Activated T-cell treated with anti-CD3 and anti-CD28 coated beads for 1 hour (primary cell): Measurements from ENCODE around the gene SCRN1.
"Not testable (repeated sequence)": the region's sequence is repeated elsewhere in the genome, so short reads cannot be mapped to it uniquely, and the experiment has no call there.

Experiments used
- DNase-seq: peaks from one replicate; pipeline ENCODE4 v3.0.0-alpha.2; 2020; ENCODE audit warnings: low read depth

Gene SCRN1

DNA sequence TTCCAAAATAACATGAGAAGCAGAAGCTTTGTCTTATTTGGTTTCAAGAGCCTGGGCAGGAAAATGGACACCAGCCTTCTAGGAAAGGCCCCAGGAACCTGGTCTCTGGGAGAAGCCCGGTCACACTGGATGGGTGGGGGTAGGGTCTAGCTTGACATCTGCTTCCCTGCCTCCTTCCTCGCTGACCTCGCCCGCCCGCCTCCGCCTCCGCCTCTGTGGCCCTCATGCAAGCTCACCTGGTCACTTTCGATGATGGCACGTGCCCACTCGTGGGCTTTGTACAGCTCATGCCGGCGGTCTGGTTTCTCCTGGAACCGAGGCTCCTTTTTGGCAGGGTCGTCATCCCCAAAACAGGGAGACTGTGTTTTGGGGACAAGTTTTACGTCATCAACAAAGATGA is 63.4 kb downstream of the SCRN1 start:
- DNase-seq: no peak

- DNase-seq: no peak
Measured at GRCh38 chr7:29924684-29925083, 64.9 kb downstream of the SCRN1 start.

DNA sequence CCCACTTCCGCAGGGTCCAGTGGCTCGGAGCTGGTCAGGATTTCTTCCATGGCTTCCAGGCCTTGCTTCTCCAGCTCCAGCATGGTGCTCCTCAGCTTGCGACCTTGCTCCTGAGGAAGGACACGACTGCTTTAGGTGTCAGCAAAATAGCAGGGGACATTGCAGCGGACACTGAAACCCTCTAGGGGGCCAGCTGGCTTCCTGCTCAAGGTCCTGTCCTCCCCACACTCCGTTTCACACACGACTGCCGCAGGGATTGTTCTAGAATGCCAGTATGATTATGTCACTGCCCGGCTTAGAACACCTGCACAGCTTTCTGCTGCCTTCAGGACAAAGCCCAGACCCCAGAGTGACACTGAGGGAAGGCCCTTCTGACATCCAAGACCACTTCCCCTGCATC is 65.6 kb downstream of the SCRN1 start:
- no peak for DNase-seq

DNA sequence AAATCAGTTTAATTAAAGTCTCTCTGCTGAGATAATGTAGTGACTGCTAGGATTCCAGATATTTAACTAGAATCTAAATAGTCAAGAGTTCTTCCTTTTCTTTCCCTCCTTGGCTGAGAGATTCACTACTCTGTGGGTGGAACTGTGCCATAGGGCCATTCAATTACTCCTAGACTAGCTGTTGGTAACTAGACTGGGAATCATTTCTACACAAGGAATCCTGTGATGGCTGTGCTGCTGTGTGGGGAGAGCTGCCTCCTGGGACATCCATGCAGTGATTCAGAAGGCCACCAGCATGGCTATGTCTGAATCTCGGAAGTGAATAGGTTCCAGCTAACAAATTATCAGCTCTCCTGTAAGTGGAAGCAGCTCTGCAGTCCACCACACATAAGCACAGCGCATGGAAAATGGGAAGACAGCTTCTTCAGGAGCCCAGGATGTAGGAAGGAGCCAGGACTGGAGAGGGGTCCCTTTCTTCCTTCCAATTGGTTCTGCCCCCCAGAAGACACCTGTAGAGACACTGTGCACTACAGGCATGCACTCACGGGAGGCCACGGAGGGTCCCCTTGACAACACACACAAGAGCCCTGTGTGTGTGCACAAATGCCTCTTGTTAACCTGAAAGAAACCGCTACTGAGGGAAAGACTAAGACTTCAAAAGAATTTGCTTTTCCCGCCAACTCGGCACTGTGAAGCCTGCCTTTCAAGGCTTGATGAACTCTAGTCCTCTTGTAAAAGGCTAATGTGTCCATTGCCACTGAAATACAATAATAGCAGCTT is 66.5 kb downstream of the SCRN1 start:
- no peak for DNase-seq

DNA sequence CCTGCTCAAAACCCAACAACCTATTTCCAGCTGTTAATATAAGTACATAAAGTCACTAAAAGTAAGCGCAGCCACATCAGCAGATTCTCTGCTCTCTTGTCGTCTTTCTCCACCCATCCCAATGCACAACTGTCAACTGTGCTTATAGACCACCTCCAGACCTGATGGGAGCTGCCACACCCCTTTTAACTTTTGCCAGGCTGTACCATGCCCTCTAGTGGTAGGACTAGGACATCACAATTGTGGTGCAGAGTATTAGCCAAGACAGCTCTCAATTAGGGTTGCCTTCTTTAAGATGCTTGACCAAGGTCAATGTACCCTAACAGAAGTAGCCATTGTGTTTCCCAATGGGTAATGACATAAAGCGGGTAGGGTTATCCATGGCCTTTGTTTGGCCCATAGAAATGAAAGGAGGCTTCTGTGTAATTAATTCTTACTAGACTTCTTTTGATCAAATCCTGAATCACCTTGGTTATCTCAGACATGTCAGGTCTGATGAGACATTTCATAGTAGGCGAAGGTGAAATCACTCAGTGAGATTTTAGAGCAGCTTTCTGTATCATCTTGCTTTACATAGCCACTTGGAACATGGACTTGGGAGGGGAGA is 68.1 kb downstream of the SCRN1 start:
- DNase-seq: no peak

GRCh38 chr7:29920491-29920890 is 69.1 kb downstream of the SCRN1 start:
- DNase-seq: no peak

DNA sequence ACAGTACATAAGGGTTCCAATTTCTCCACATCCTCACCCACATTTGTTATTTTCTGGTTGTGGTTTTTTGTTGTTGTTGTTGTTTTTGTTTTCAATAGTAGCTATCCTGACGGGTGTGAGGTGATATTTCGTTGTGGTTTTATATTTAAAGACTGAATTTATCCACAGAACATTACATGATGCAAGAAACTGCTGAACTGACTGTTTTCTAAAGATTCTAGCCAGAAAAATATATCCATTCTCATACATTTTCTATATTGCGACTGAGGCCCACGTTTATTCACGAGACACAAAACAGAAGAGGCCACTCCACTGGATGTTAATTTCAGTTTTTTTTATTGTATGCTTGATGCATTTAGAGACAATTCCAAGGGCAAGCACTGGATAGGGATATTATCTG is 69.8 kb downstream of the SCRN1 start:
- DNase-seq: no peak

DNA sequence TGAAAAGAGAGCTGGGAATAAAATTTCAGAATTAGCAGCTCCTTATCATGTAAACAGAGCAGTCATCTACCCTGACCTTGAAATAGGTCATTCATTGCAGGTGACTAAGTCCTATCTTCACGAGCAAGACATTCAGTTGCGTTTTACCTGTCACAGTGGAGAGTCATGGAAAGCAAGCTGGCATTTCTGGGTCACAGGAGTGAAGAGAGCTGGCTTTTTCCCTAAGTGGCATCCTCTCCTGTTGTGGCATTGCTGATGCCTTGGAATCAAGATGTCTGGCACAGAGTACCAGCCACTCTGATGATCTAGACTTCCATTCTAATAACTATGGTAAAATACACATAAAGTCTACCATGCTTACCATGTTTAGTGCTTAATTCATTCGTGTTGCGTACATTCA is 70.8 kb downstream of the SCRN1 start:
- no peak for DNase-seq

DNA sequence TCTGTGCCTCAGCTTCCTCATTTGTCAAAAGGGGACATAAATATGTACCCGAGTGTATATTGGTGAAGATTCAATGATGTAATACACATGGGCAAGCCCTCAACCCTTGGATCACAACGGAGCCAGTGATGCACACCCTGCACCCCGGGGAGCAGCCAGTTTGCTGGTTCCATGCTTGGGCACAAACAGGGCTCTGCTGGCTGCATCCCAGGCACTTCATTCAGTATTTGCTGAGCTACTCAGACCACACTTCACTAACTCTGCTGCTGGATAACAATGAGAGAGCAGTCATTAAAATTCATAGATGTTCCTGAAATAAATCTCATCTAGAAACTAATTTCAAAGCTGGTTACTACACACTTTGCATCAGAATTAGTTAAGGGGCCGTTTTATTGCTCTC is 72.0 kb downstream of the SCRN1 start:
- no peak for DNase-seq

DNA sequence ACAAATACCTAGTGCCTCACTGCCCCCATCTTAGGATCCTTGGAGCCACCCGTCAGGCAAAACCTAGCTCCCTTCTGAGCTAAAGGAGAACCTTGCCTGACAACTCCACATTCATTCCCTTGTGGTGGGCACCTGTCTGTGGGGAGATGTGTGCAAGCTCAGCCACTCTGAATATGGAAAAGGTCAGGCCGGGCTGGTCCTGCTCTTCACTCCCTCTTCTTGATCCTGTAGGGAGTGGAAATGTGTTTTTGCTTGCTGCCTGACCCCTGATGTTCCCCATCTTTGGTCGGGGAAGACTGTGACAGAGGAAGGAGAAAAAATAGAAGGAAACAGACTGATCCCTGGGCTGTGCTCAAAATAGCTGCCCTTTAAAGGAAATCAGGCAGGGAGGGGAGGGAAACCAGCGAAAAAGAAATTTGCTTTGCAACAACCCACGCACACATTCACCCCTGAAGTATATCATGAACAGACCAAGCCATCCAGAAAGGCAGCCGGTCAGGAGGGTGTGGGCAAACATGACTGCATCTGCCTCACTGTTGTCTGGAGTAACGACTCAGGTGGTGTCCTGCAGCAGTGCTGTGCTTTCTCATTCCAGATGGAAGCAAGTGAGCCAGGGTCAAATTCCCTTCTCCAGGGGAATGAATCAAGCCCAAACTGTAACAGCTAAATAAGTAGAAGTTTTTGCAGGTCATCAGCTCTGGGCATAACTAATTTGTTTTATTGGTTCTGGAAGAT is 74.0 kb downstream of the SCRN1 start:
- no peak for DNase-seq

DNA sequence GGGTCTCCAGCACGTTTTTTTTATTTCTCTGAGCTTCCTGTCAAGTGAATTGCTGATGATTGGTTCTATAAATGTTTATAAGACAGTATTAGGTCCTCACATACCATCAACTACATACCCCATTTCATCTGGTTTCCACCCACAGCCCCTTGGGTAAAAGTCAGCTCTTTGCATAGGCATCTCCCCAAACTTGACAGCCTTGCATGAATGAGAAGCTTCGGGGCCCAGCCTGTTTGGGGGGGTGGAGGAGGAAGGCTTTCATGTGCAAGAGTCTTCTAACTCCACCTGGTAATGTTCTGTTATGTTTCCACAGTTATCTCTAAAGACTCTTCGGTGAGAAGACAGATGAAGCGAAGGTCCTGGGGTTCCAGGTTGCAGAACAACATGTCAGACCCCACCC is 75.4 kb downstream of the SCRN1 start:
- no peak for DNase-seq

DNA sequence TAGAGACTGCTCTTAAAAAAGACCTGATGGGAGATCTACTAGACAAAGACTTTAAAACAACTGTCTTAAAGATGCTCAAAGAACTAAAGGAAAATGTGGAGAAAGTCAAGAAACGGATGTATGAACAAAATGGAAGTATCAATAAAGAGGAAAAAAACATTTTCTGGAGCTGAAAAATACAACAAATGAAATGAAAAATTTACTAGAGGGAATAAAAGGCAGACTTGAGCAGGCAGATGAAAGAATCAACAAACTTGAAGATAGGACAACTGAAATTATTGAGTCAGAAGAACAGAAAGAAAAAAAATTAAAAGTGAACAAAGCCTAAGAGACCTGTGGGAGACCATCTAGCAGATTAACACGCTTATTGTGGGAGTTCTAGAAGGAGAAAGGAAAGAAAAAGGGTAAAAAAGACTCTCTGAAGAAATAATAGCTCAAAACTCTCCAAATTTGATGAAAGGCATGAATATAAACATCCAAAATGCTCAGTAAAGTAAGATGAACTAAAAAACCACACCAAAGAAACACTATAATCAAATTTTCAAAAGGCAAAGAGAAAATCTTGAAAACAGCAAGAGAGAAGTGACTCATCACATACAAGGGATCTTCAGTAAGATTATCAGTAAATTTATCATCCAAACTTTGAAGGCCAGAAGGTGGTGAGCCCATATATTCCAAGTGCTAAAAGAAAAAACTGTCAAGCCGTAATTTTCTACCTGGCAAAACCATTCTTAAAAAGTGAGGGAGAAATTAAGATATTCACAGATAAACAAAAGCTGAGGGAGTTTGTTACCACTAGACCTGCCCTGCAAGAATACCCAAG is 83.2 kb downstream of the SCRN1 start:
- DNase-seq: no peak

DNA sequence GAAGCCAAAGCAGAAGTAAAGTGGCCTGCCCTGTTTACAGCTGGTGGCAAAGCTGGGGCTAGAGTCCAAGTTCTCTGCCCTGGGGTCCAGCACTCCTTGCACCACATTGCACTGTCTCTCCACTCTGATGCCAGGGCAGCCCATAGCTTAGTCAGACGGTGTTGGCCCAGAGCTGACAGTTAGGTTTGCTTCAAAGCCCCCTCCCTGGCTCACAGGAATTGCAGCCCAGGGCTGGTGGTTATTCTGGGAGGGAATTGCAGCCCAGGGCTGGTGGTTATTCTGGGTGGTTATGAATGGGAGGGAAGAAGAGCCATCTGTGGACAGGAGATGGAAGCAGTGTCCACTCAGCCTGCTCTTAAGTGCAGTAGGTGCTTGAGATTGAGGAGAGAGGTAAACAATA is 88.9 kb downstream of the SCRN1 start:
- no peak for DNase-seq

DNA sequence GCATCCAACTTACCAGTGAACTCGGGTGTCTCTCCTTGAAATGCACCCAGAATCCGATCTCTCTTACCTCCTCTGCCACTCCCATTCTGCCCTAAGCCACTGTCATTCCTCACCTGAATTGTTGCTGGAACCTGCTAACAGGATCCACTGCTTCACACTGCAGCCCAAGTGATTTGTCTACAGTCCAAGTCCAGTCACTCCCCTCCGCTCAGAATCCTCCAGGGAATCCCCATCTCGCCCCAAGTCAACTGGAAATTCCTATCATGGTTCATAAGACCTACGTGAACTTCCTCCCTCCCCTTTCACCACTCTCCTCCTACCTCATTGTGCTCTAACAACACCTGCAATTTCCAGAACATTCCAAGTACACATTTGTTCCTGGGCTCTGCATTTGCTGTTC is 91.3 kb downstream of the SCRN1 start:
- DNase-seq: no peak

DNA sequence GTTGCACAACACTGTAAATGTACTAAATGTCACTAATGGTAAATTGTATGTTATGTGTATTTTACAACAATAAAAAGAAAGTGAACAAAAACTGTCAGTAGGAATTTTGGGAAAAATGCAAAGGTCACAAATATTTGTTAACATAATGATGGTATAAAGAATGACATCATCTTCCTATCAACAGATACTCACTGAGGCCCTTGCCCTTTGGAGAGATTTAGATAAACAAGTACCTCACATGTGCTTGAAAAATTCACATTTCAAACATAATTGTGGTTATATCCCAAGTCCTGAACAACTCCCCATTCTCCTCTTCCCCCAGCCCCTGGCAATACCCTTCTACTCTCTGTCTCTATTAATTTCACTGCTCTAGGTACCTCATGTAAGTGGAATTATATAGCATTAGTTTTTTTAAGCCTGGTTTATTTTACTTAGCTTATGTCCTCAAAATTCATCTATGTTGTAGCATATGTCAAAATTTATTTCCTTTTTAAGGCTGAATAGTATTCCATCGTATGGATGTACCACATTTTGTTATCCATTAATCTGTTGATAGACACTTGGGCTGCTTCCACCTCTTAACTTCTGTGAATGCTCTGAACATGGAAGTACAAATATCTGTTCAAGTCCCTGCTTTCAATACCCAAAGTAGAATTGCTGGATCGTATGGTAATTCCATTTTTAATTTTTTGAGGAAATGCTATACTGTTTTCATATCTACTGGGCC is 92.8 kb downstream of the SCRN1 start:
- no peak for DNase-seq

GRCh38 chr7:29895559-29895958 is 94.0 kb downstream of the SCRN1 start:
- DNase-seq: no peak

DNA sequence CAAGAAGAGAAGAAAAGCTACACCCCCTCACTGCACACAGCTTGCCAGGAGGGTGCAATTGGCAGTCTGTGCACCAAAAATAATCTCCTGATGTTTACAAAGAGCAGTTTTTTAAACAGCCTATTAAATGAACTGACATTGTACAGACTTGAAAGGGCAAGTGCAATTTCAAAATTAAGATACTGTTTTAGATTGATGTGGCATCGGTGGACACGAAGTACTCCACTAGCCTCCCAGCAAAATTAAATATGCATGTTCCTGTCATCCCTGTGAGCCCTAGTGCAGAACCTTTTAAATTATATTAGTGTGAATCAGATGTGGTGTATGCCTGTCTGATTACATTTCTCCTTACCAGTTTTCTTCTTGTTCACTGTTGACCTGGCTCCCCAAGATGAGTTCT is 95.3 kb downstream of the SCRN1 start:
- DNase-seq: no peak

- DNase-seq: no peak
Measured at GRCh38 chr7:29893351-29893965, 96.1 kb downstream of the SCRN1 start.

- no peak for DNase-seq
Measured at GRCh38 chr7:29892231-29892630, 97.4 kb downstream of the SCRN1 start.

- no peak for DNase-seq
Measured at GRCh38 chr7:29891766-29892165, 97.8 kb downstream of the SCRN1 start.

DNA sequence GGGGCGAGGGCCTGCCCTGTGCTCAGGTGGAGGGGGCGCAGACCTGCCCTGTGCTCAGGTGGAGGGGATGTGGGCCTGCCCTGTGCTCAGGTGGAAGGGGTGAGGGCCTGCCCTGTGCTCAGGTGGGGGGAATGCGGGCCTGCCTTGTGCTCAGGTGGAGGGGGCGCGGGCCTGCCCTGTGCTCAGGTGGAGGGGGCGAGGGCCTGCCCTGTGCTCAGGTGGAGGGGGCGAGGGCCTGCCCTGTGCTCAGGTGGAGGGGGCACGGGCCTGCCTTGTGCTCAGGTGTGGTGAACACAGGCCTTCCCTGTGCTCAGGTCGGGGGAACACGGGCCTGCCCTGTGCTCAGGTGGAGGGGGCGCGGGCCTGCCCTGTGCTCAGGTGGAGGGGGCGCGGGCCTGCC is 98.8 kb downstream of the SCRN1 start:
- not testable (repeated sequence) for DNase-seq
